ENCODE results near the gene MRPS18A. TPM values are rescaled to one million over a fixed set of nuclear protein-coding genes. Genes with fewer than 3 reads are reported as not detected.

The MRPS18A gene
- total and polyA plus RNA-seq, 2 donors (not counting 3 experiments of a cell fraction or from before 2014, with no cell fraction given) = 39.8 to 83.8 TPM

GRCh38 chr6:43687079-43687436 is 533 bp downstream of the MRPS18A start:
- dilution Hi-C loops (cut with MboI; ENCODE audit: extremely low pct_ligation_motif_present, low sequenced_read_pairs) (no loop called here), intact Hi-C loops (cut with micrococcal nuclease) (loop anchor here (1.0 kb wide), 1 partner anchor 12 kb away; no protein-coding TSS in a partner anchor)
- H3K9me3 ChIP-seq (replicated peaks; ENCODE audit: control insufficient read depth, insufficient read depth, low read length) = no peaks in the 10 kb centered on the region
- no peaks in the 10 kb centered on the region for H3K27me3 ChIP-seq (ENCODE audit: control insufficient read depth in 2 of 2, insufficient read depth in 2 of 2, low read length in 2 of 2)
- POLR2A ChIA-PET = no interaction called here
- peak overlapping the region; percentile 89 for H3K9ac ChIP-seq (replicated peaks; ENCODE audit: extremely low read depth, insufficient read depth, low read length)
- H3K4me2 ChIP-seq (ENCODE audit: insufficient read depth, low read length) = peak overlapping the region; percentile 74
- no peak for FAIRE-seq
- no peaks in the 10 kb centered on the region for H4K20me1 ChIP-seq (replicated peaks; ENCODE audit: control insufficient read depth, extremely low read depth, insufficient read depth, low read length)
- peaks cover 36% of the 10 kb centered on the region for H3K79me2 ChIP-seq (ENCODE audit: control insufficient read depth, insufficient read depth, low read length)
- H3K9me1 ChIP-seq (replicated peaks; ENCODE audit: control insufficient read depth, extremely low read depth, insufficient read depth, low read length) = no peaks in the 10 kb centered on the region
- CTCF ChIA-PET = interaction anchor here (1.1 to 2.6 kb wide), 5 partner anchors 17 to 392 kb away, joined by 3 to 7 read pairs (median 7); partner anchors contain the start of gene VEGFA
- peak overlapping the region; percentile 64 for H3K27ac ChIP-seq (ENCODE audit: insufficient read depth, low read depth, low read length)
- no peak for TF ChIP-seq JUN (IDR thresholded peaks at IDR 0.05; ENCODE audit: borderline replicate concordance, insufficient read depth, insufficient read length, low read depth)
- peak overlapping the region; percentile 93 for H2AFZ ChIP-seq (ENCODE audit: low read depth, low read length)
- H3K4me3 ChIP-seq (replicated peaks in 1 of 3; ENCODE audit: insufficient read depth in 1 of 3, low read depth in 1 of 3, low read length in 3 of 3) = peak overlapping the region; percentile 45 to 95 (median 64)
- TSS peak; percentile 64 for BruUV-seq (replicated peaks)
- no peak for DNase-seq (ENCODE audit: low read depth, low spot score)
- H3K4me1 ChIP-seq (ENCODE audit: control insufficient read depth, extremely low read depth, insufficient read depth, low read length) = peaks cover 13% of the 10 kb centered on the region
- no peaks in the 10 kb centered on the region for H3K36me3 ChIP-seq (ENCODE audit: control insufficient read depth in 2 of 2, extremely low read depth in 1 of 2, insufficient read depth in 2 of 2, low read length in 2 of 2)

- Histone ChIP-seq H2AFZ (ENCODE audit: low read depth, low read length) (no peak overlapping the region), H3K27me3 (ENCODE audit: control insufficient read depth in 2 of 2, insufficient read depth in 2 of 2, low read length in 2 of 2) (no peaks in the 10 kb centered on the region)
Measured at GRCh38 chr6:43683708-43684455, 3.7 kb downstream of the MRPS18A start.

More at GRCh38 chr6:43683708-43684455, 3.7 kb downstream of the MRPS18A start:
- no peaks in the 10 kb centered on the region for H4K20me1 ChIP-seq (replicated peaks; ENCODE audit: control insufficient read depth, extremely low read depth, insufficient read depth, low read length)
- no peaks in the 10 kb centered on the region for H3K9me3 ChIP-seq (replicated peaks; ENCODE audit: control insufficient read depth, insufficient read depth, low read length)
- H3K4me1 ChIP-seq (ENCODE audit: control insufficient read depth, extremely low read depth, insufficient read depth, low read length) = peaks cover 13% of the 10 kb centered on the region
- no peaks in the 10 kb centered on the region for H3K9me1 ChIP-seq (replicated peaks; ENCODE audit: control insufficient read depth, extremely low read depth, insufficient read depth, low read length)
- no peak overlapping the region for H3K4me2 ChIP-seq (ENCODE audit: insufficient read depth, low read length)
- peaks cover 42% of the 10 kb centered on the region for H3K79me2 ChIP-seq (ENCODE audit: control insufficient read depth, insufficient read depth, low read length)
- FAIRE-seq (no peak), DNase-seq (ENCODE audit: low read depth, low spot score) (no peak)
- BruUV-seq (replicated peaks) = no TSS peak
- intact Hi-C loops (cut with micrococcal nuclease) (no loop called here), dilution Hi-C loops (cut with MboI; ENCODE audit: extremely low pct_ligation_motif_present, low sequenced_read_pairs) (no loop called here)
- POLR2A ChIA-PET = no interaction called here
- no peak overlapping the region for H3K4me3 ChIP-seq (replicated peaks in 1 of 3; ENCODE audit: insufficient read depth in 1 of 3, low read depth in 1 of 3, low read length in 3 of 3)
- TF ChIP-seq MYC (IDR thresholded peaks at IDR 0.05; ENCODE audit: low read depth, low read length) = no peak
- no peak for TF ChIP-seq GATA2 (IDR thresholded peaks at IDR 0.05; ENCODE audit: insufficient read depth, insufficient read length, low read depth, low read length)
- no peak for TF ChIP-seq MAX (IDR thresholded peaks at IDR 0.05; ENCODE audit: insufficient read depth, insufficient read length)
- TF ChIP-seq POLR2A (IDR thresholded peaks at IDR 0.05; ENCODE audit: low read depth, low read length) = no peak
- TF ChIP-seq JUN (IDR thresholded peaks at IDR 0.05; ENCODE audit: borderline replicate concordance, insufficient read depth, insufficient read length, low read depth) = no peak
- no peak for TF ChIP-seq POLR2AphosphoS5 (IDR thresholded peaks at IDR 0.05; ENCODE audit: insufficient read depth, low read depth, low read length)
- TF ChIP-seq CTCF (IDR thresholded peaks at IDR 0.05; ENCODE audit: extremely low read depth in 1 of 2, insufficient read depth in 1 of 2, low read depth in 1 of 2, low read length in 2 of 2) = no peak
- no peak for TF ChIP-seq EZH2 (IDR thresholded peaks at IDR 0.05; ENCODE audit: borderline replicate concordance, low read depth, low read length, severe bottlenecking)
- no peak for TF ChIP-seq FOS (IDR thresholded peaks at IDR 0.05; ENCODE audit: borderline replicate concordance, insufficient read depth, low read length)
- no peak overlapping the region for H3K27ac ChIP-seq (ENCODE audit: insufficient read depth, low read depth, low read length)
- no peak overlapping the region for H3K9ac ChIP-seq (replicated peaks; ENCODE audit: extremely low read depth, insufficient read depth, low read length)
- CTCF ChIA-PET = interaction anchor here (1.2 to 7.7 kb wide), 2 partner anchors 16 to 86 kb away, joined by 3 to 49 read pairs; no protein-coding TSS in a partner anchor
- peaks cover under 1 to 9% of the 10 kb centered on the region in 2 experiments for H3K36me3 ChIP-seq (ENCODE audit: control insufficient read depth in 2 of 2, extremely low read depth in 1 of 2, insufficient read depth in 2 of 2, low read length in 2 of 2)
